Body of pancreas (tissue), 4 donors: ENCODE data around the gene C19orf33.

Experiments used
- POLR2A ChIP-seq, 3 donors: fragments of 450-650 bp; IDR thresholded peaks; one replicate each; pipeline ENCODE4 v1.6.1; 2016; ENCODE audit warnings: antibody characterized with exemption in 3 of 3, mild to moderate bottlenecking in 2 of 3
- TF ChIP-seq, protein P1 (sequence below), 7 experiments: fragments of 450-650 bp in 4 of 7; fragments of 200-600 bp in 3 of 7; sonication (generic) in 3 of 7; IDR thresholded peaks; one replicate each; pipeline ENCODE4 v1.5.1; 2016 to 2019; ENCODE audit warnings: antibody characterized with exemption in 7 of 7

DNA sequence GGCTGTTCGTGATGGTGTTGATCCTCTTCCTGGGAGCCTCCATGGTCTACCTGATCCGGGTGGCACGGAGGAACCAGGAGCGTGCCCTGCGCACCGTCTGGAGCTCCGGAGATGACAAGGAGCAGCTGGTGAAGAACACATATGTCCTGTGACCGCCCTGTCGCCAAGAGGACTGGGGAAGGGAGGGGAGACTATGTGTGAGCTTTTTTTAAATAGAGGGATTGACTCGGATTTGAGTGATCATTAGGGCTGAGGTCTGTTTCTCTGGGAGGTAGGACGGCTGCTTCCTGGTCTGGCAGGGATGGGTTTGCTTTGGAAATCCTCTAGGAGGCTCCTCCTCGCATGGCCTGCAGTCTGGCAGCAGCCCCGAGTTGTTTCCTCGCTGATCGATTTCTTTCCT, 12.2 kb upstream of the C19orf33 start:
- TF ChIP-seq, protein P1, sequence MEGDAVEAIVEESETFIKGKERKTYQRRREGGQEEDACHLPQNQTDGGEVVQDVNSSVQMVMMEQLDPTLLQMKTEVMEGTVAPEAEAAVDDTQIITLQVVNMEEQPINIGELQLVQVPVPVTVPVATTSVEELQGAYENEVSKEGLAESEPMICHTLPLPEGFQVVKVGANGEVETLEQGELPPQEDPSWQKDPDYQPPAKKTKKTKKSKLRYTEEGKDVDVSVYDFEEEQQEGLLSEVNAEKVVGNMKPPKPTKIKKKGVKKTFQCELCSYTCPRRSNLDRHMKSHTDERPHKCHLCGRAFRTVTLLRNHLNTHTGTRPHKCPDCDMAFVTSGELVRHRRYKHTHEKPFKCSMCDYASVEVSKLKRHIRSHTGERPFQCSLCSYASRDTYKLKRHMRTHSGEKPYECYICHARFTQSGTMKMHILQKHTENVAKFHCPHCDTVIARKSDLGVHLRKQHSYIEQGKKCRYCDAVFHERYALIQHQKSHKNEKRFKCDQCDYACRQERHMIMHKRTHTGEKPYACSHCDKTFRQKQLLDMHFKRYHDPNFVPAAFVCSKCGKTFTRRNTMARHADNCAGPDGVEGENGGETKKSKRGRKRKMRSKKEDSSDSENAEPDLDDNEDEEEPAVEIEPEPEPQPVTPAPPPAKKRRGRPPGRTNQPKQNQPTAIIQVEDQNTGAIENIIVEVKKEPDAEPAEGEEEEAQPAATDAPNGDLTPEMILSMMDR (IDR thresholded peaks at IDR 0.05), result no peak
- TF ChIP-seq POLR2A (IDR thresholded peaks at IDR 0.05), result no peak
